ENCODE results near the gene ZNHIT1. TPM values are rescaled to one million over a fixed set of nuclear protein-coding genes. Genes with fewer than 3 reads are reported as not detected.

ZNHIT1 gene
- total and polyA plus RNA-seq, 4 donors: 52.7 to 149 (median 92.4) TPM

DNA sequence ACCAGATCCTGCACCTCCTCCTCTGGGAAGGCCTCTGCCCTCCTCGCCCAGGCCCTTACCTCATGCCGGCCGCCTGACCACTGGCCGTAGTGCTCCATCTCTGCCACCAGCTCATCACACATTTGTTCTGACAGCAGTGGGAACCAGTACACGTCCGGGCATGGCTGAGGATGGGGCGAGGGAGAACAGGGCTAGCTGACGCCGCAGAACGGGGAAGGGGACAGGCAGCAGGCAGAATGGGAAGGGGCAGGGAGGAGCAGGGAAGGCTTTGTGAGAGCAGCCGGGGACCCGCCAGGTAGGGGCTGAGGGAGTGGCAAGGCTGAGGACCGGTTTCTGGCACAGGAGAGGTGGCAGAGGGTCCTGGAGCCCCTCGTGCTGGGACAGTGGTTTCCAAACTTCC is 9.2 kb upstream of the ZNHIT1 start:
- Histone ChIP-seq H3K9me3 (ENCODE audit: control insufficient read depth in 4 of 4, low read length in 3 of 4) (no peaks in the 10 kb centered on the region), H3K36me3 (ENCODE audit: control insufficient read depth in 4 of 4, insufficient read depth in 3 of 4, low read depth in 1 of 4, low read length in 3 of 4) (peaks cover 12 to 48% (median 25%) of the 10 kb centered on the region in 4 donors)

DNA sequence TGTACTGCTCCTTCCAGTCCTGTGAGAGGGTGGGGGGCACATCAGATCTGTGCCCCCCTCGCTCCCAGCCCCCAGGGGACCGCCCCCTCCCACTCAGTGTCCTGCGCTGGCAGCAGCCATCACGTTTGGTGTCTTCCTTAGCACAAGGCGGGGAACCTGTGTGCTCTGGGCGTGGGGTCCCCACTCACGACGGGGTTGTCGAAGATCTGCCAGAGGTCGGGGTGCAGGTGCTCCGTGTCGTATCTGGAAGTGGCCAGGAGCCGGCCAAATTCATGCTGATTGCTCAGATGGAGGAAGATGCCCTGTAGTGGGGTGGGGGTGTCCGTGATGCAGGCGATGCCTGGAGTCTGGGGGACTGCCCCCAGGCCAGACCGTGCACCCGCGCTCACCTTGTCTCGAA is 7.8 kb upstream of the ZNHIT1 start:
- 96% methylated on average over 19 of the region's 19 CpGs for WGBS
- Histone ChIP-seq H3K27me3 (ENCODE audit: control insufficient read depth in 4 of 4, insufficient read depth in 4 of 4, low read length in 3 of 4) (no peaks in the 10 kb centered on the region), H3K36me3 (ENCODE audit: control insufficient read depth in 4 of 4, insufficient read depth in 3 of 4, low read depth in 1 of 4, low read length in 3 of 4) (peaks cover 12 to 48% (median 25%) of the 10 kb centered on the region in 4 donors), H3K9me3 (ENCODE audit: control insufficient read depth in 4 of 4, low read length in 3 of 4) (no peaks in the 10 kb centered on the region), H3K9ac (ENCODE audit: low read depth in 1 of 2, low read length in 2 of 2) (no peak overlapping the region), H3K27ac (ENCODE audit: low read depth in 1 of 2, low read length in 2 of 2) (no peak overlapping the region), H3K4me1 (ENCODE audit: control insufficient read depth in 4 of 4, insufficient read depth in 4 of 4, low read length in 3 of 4) (peaks cover 0 to 5% (median 4%) of the 10 kb centered on the region in 4 donors), H3K4me3 (ENCODE audit: low read depth in 1 of 3, low read length in 3 of 3) (no peak overlapping the region)
- TF ChIP-seq, protein P1, sequence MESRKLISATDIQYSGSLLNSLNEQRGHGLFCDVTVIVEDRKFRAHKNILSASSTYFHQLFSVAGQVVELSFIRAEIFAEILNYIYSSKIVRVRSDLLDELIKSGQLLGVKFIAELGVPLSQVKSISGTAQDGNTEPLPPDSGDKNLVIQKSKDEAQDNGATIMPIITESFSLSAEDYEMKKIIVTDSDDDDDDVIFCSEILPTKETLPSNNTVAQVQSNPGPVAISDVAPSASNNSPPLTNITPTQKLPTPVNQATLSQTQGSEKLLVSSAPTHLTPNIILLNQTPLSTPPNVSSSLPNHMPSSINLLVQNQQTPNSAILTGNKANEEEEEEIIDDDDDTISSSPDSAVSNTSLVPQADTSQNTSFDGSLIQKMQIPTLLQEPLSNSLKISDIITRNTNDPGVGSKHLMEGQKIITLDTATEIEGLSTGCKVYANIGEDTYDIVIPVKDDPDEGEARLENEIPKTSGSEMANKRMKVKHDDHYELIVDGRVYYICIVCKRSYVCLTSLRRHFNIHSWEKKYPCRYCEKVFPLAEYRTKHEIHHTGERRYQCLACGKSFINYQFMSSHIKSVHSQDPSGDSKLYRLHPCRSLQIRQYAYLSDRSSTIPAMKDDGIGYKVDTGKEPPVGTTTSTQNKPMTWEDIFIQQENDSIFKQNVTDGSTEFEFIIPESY (IDR thresholded peaks at IDR 0.05): no peak
- no peak for DNase-seq (ENCODE audit: low spot score)

More for the DNA sequence above, 9.2 kb upstream of the ZNHIT1 start:
- no peak for DNase-seq (ENCODE audit: low spot score)
- Histone ChIP-seq H3K27ac (ENCODE audit: low read depth in 1 of 2, low read length in 2 of 2) (no peak overlapping the region), H3K4me3 (ENCODE audit: low read depth in 1 of 3, low read length in 3 of 3) (no peak overlapping the region), H3K27me3 (ENCODE audit: control insufficient read depth in 4 of 4, insufficient read depth in 4 of 4, low read length in 3 of 4) (no peaks in the 10 kb centered on the region), H3K9ac (ENCODE audit: low read depth in 1 of 2, low read length in 2 of 2) (no peak overlapping the region), H3K4me1 (ENCODE audit: control insufficient read depth in 4 of 4, insufficient read depth in 4 of 4, low read length in 3 of 4) (no peaks in the 10 kb centered on the region)
- 97% methylated on average over 14 of the region's 14 CpGs for WGBS
- TF ChIP-seq RAD21 (IDR thresholded peaks at IDR 0.05): no peak
- TF ChIP-seq JUND (IDR thresholded peaks at IDR 0.05): no peak
- no peak for TF ChIP-seq SP1 (IDR thresholded peaks at IDR 0.05)
- TF ChIP-seq GABPA (IDR thresholded peaks at IDR 0.05 in 1 of 2, conservative IDR thresholded peaks at IDR 0.05 in 1 of 2): no peak
- TF ChIP-seq HNF4G (IDR thresholded peaks at IDR 0.05): no peak
- TF ChIP-seq RXRA (IDR thresholded peaks at IDR 0.05): no peak
- TF ChIP-seq TAF1 (conservative IDR thresholded peaks at IDR 0.05): no peak
- TF ChIP-seq, protein P2, sequence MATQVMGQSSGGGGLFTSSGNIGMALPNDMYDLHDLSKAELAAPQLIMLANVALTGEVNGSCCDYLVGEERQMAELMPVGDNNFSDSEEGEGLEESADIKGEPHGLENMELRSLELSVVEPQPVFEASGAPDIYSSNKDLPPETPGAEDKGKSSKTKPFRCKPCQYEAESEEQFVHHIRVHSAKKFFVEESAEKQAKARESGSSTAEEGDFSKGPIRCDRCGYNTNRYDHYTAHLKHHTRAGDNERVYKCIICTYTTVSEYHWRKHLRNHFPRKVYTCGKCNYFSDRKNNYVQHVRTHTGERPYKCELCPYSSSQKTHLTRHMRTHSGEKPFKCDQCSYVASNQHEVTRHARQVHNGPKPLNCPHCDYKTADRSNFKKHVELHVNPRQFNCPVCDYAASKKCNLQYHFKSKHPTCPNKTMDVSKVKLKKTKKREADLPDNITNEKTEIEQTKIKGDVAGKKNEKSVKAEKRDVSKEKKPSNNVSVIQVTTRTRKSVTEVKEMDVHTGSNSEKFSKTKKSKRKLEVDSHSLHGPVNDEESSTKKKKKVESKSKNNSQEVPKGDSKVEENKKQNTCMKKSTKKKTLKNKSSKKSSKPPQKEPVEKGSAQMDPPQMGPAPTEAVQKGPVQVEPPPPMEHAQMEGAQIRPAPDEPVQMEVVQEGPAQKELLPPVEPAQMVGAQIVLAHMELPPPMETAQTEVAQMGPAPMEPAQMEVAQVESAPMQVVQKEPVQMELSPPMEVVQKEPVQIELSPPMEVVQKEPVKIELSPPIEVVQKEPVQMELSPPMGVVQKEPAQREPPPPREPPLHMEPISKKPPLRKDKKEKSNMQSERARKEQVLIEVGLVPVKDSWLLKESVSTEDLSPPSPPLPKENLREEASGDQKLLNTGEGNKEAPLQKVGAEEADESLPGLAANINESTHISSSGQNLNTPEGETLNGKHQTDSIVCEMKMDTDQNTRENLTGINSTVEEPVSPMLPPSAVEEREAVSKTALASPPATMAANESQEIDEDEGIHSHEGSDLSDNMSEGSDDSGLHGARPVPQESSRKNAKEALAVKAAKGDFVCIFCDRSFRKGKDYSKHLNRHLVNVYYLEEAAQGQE (IDR thresholded peaks at IDR 0.05): no peak
- TF ChIP-seq NR2F2 (IDR thresholded peaks at IDR 0.05): no peak
- TF ChIP-seq, protein P3, sequence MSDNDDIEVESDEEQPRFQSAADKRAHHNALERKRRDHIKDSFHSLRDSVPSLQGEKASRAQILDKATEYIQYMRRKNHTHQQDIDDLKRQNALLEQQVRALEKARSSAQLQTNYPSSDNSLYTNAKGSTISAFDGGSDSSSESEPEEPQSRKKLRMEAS (IDR thresholded peaks at IDR 0.05): no peak

DNA sequence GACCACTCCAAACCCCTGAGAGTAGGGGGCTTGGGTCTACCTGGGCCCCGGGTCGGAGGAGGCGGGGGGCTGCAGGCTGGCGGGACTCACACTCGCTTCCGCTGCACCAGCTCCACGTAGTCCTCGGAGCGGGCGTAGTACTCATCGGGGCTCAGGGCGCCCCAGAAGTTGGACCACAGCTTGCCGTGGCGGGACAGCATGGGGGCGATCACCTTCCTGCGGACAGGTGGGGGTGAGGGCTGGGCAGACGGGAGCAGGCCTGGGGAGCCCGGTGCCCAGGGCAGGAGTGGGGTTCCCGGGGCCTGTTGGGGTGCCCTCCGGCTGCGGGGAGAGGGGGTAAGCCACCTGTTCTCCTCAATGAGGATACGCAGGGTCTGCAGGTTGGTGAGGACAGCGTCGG is 6.5 kb upstream of the ZNHIT1 start:
- Histone ChIP-seq H3K36me3 (ENCODE audit: control insufficient read depth in 4 of 4, insufficient read depth in 3 of 4, low read depth in 1 of 4, low read length in 3 of 4) (peaks cover 12 to 39% (median 22%) of the 10 kb centered on the region in 4 donors), H3K9ac (ENCODE audit: low read depth in 1 of 2, low read length in 2 of 2) (no peak overlapping the region), H3K4me3 (ENCODE audit: low read depth in 1 of 3, low read length in 3 of 3) (no peak overlapping the region), H3K9me3 (ENCODE audit: control insufficient read depth in 4 of 4, low read length in 3 of 4) (no peaks in the 10 kb centered on the region), H3K4me1 (ENCODE audit: control insufficient read depth in 4 of 4, insufficient read depth in 4 of 4, low read length in 3 of 4) (peaks cover 4 to 16% (median 11%) of the 10 kb centered on the region in 4 donors), H3K27me3 (ENCODE audit: control insufficient read depth in 4 of 4, insufficient read depth in 4 of 4, low read length in 3 of 4) (no peaks in the 10 kb centered on the region), H3K27ac (ENCODE audit: low read depth in 1 of 2, low read length in 2 of 2) (no peak overlapping the region)
- DNase-seq (ENCODE audit: low spot score): no peak
- 96% methylated on average over 24 of the region's 24 CpGs for WGBS
- TF ChIP-seq RXRA (IDR thresholded peaks at IDR 0.05): no peak

Data from liver (tissue), 9 donors.